Measurements from ENCODE around the gene PLSCR2.
"Not testable (repeated sequence)": the region's sequence is repeated elsewhere in the genome, so short reads cannot be mapped to it uniquely, and the experiment has no call there.

The PLSCR2 gene

GRCh38 chr3:146412711-146413110 is 56.6 kb downstream of the PLSCR2 start:
- not testable (repeated sequence) for FAIRE-seq

GRCh38 chr3:146407956-146408355 is 61.4 kb downstream of the PLSCR2 start:
- FAIRE-seq = no peak

- FAIRE-seq = no peak
These were observed 64.9 kb downstream of the PLSCR2 start for GRCh38 chr3:146404436-146404835.

- FAIRE-seq = no peak
These were observed 65.6 kb downstream of the PLSCR2 start for GRCh38 chr3:146403792-146404191.

- FAIRE-seq = no peak
These were observed 72.6 kb downstream of the PLSCR2 start for GRCh38 chr3:146396792-146397191.

GRCh38 chr3:146395164-146395563 is 74.2 kb downstream of the PLSCR2 start:
- FAIRE-seq = peak; percentile 38

- no peak for FAIRE-seq
These were observed 78.4 kb downstream of the PLSCR2 start for GRCh38 chr3:146390957-146391356.

GRCh38 chr3:146390006-146390772 is 79.2 kb downstream of the PLSCR2 start:
- no peak for FAIRE-seq

GRCh38 chr3:146387566-146387965 is 81.8 kb downstream of the PLSCR2 start:
- no peak for FAIRE-seq

GRCh38 chr3:146386936-146387335 is 82.4 kb downstream of the PLSCR2 start:
- FAIRE-seq = no peak

- no peak for FAIRE-seq
These were observed 84.6 kb downstream of the PLSCR2 start for GRCh38 chr3:146384786-146385185.

Measured in TTC549 (cell line).